ENCODE measurements around the gene EIF3D.

The EIF3D gene, protein sequence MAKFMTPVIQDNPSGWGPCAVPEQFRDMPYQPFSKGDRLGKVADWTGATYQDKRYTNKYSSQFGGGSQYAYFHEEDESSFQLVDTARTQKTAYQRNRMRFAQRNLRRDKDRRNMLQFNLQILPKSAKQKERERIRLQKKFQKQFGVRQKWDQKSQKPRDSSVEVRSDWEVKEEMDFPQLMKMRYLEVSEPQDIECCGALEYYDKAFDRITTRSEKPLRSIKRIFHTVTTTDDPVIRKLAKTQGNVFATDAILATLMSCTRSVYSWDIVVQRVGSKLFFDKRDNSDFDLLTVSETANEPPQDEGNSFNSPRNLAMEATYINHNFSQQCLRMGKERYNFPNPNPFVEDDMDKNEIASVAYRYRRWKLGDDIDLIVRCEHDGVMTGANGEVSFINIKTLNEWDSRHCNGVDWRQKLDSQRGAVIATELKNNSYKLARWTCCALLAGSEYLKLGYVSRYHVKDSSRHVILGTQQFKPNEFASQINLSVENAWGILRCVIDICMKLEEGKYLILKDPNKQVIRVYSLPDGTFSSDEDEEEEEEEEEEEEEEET

DNA sequence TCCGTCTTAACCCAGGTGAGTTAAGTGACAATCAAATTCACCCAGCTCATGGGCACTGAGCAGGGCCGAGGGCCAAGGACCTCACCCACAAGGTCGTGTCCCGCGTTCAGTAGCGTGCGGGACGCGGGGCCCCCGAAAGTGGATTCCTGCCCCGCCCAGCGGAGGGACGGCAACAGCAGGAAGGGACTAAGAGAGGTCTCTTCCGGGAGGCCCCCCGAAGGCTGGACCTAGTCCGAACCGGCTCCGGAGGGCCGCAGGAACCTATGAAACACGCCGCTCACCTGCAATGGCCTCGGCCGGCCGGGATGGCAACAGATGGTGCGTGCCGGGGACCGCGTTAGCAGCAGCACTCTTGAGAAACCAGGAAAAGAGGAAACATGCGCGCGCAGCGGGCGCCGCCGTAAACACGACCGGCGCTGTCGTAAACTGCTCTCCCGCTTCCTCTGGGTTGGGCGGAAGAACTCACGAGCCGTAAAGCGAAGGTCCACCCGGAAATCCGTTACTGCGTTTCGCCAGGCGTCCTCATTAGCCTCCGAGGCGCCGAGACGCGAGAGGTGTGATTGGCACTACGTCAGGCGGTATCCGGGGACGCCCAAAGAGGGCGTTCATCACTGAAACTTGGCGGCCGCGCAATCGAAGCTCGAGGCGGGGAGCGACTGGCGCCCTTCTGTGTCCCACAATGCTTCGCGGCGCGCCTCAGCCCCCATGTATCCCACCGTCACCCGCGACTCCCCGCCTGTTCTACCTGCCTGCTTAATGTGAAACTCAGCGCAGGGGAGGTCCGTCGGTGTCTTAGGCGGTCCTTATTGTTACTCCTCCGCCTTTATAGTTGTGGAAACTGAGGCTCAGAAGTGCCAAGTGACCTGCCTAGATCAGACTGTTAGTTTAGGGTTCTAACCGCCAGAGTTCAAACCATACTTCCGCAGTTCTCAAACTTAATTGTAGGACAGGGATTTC is at the start of gene EIF3D:
TSS of gene EIF3D (minus strand) at position 372 of the 957 bp plus-strand sequence. CDS start 3,045 bp downstream, outside the sequence.
- DNase-seq = peak; percentile 94

DNA sequence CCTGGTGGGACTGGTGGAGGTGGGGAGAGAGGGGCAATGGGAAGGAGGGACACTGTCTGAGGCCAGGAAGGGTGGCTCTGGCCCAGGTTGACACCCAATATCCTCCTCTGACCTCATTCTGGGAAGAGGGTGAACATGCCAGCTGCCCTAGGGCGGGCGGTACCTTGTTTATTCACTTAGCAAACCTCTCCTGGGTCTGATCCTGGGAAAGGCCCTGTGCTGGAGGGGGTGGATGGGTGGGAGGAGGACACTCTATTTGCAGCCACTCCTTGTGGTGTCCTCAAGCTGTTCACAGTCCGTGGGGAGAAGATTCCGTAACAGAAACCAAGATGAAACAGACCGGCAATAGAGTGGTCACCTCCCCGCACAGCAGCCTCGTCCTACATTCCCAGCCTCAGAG is 49.7 kb upstream of the EIF3D start:
- DNase-seq = no peak

DNA sequence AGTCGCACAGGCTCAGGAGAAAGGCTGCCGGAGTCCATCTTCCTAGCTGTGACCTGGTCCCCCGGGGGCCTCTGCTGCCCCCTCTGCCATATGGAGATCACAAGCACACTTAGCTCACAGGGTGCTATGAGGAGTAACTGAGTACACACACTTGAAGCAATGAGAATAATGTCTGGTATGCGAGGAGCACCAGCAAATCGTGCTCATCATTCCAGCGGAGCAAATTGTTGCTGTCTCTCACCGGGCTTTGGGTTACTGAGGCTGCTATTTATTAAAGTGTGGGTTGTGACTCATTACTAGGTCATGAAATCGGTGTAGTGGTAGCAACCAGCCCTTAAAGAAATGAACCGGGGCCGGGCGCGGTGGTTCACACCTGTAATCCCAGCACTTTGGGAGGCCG is 48.1 kb upstream of the EIF3D start:
- no peak for DNase-seq

DNA sequence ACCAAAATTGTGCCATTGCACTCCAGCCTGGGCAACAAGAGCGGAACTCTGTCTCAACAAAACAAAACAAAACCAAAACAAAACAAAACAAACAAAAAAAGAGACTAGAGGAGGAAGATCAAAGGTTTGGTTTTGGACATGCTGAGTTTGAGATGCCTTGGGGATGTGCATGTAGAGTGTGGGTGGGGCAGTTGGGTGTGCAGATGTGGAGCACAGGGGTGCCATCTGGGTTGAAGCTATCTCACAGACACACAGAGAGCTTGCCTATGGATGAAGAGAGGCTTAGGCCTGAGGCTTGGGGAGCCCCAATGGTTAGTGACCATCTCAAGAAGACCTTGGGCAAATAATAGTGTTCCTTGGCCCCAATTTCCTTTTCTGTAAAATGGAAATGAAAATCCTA is 45.8 kb upstream of the EIF3D start:
- no peak for DNase-seq

DNA sequence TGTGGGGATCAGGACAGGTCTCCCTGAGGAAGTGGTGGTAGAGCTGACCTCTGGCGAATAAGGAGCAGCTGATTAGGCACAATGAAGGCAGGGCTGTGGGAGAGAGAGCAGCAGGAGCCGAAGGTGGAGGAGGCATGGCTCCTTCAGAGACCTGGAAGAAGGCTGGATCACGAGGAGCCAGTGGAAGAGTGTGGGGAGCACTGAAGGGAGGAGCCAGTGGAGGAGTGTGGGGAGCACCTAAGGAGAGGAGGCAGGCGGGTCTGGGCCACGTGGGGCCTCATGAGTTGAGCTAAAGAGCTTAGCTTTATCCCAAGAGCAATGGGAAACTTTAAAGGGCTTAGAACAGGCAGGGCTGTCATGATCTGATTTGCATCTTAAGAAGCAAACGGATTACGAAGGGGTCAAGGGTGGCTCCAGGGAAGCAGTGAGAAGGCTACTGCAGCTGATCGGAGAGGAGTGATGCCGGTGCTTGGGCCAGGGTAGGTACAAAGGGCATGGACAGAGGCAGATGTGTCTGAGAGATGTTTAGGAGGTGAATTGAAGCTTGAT is 44.9 kb upstream of the EIF3D start:
- DNase-seq = no peak

DNA sequence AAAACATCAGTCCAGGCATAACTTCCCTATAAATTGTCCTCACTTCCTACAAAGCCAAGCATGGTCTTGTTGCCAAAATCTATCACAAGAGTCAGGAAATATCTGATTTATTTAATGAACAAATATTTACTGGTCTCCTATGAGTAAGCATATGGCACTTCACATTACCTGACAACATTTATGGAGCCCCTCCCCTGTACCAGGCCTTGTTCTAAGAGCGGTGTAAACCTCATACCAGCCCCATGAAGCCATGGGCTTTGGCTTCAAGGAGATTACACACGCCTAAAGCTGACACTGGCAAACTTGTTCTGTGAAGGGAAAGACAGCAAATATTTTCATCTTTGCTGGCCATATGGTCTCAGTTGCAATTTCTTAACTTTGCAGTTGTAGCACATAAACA is 43.0 kb upstream of the EIF3D start:
- DNase-seq = no peak

DNA sequence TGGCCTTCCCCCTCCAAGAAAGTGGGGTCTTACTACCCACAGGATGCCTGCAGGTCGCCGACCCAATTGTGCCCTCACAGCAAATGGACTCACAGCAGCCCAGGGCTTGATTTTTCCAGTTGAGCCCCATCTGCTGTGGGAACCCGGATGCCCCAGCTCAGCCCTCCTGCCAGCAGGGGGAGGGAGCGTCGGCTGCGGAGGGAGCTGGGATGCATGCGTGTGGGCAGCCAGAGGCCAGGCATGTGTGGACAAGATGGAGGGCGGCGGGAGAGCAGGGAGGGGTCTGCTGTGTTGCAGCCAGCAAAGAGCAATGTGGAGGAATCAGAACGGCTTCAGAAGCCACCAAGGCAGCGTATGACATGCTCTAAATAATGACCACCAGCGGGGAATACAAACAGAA is 41.0 kb upstream of the EIF3D start:
- DNase-seq = peak; percentile 20

DNA sequence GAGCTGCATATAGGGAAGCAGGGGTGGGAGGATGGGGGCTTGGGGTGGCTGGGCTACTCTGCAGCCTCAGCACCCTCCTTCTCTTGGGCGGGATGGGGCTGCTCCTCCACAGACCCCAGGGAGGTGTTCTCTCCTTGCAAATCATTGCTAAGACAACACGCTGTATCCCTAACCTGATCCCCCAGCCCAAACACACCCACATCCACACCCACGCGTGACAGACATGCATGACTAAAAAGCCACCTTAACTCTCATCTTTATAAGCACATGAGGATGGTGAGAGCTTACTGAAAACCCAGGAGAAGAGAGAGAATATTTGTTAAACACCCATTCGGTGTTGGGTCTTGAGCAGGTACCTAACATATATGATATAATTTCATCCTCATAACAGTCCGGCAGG is 39.9 kb upstream of the EIF3D start:
- DNase-seq = no peak

DNA sequence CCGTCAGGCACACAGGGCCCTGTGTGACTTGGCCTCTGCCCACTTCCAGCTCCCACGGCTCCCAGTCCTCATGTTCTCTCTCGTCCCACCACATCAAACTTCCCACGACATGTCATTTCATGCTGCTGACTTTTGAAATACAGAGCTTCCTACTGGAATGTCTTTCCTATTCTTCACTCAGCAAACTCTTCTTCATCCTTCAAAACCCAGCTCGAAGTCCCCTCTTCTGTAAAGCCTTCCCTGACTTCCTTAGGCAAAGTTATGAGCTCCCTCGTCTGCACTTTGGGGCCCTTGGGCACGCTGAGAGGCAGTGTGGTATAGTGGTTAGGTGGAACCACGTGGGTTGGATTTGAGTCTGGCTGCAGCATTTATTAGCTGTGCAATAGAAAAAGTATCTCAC is 37.8 kb upstream of the EIF3D start:
- no peak for DNase-seq

DNA sequence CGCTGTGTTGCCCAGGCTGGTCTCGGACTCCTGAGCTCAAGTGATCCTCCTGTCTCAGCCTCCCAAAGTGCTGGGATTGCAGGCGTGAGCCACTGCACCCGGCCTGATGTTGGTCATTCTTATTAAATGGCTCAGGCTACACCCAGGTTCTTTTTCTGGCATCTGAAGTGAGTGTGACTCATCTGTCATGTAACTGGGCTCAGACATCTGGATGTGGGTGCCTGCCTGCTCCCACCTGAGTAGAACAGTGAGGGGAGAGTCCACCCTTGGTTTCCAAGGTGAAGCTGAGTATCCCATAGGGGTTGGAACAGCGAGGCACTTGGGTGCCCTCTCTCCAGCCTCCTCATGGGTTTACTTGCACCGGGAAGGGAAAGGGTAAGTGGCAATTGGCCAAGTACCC is 36.7 kb upstream of the EIF3D start:
- no peak for DNase-seq

DNA sequence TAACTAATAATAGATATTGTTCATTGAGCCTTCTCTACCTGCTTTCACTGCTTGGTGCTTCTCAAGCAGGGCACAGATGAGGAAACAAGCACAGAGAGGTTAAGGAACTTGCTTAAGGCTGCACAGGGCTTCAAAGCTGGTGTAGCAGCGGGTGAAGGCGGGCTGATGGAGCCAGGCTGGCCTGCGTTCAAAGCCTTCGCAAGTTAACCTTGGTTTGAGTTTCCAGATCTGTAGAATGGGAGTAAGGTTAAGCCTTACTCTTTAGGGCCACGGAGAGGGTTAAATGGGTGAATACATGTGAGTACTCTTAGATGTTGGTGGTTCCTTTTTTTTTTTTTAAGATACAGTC is 36.2 kb upstream of the EIF3D start:
- no peak for DNase-seq

DNA sequence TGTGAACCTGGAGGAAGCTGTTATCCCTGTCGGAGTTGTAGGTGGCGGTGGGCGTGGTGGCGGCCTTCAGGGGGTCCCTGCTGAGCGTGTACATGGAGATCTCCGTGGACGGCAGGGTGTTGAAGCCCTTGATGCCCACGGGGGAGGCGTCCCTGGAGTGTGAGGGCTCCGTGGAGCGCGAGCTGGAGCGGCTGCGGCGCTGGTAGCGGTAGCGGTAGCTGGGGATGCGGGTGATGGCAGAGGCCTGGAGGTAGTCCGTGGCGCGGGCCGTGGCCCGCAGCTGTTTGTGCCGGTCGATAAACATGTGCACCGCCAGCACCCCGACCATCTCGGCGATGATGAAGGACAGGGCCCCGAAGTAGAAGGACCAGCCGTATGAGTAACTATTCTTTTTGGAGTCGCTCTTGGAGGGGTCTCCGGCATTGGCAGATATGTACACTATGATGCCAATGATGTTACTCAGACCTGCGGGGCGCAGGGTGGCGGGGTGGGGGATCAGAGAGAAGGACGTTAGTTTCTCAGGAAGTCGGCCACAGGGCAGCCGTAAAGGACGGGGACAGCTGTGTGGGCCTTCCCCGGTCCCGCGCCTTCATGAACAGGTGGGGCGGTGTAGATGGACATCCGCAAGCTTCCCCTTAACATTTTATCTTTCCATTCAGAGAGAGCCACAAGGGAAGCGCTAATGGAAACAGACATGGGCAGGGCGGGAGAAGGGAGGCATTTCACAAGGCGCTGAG is 35.6 kb upstream of the EIF3D start:
- DNase-seq = no peak

DNA sequence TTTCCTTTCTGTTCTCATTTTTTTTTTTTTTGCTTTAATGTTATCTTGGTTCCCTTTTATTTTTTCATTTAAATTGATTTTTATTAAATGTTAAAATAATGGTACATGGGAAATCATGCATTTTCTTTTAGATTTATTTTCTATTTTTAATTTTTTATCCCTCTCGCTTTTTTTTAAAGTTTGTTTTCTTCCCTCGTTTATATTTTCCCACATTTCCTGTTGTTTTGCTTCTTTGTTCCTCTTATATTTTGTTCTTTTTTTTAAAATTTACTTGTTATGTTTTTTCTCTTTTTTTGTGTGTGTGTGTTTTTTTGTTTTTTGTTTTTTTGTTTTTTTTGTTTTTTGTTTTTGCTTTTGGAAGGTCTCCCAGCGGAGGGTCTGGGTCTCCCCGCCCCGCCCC is 34.9 kb upstream of the EIF3D start:
- DNase-seq = no peak

DNA sequence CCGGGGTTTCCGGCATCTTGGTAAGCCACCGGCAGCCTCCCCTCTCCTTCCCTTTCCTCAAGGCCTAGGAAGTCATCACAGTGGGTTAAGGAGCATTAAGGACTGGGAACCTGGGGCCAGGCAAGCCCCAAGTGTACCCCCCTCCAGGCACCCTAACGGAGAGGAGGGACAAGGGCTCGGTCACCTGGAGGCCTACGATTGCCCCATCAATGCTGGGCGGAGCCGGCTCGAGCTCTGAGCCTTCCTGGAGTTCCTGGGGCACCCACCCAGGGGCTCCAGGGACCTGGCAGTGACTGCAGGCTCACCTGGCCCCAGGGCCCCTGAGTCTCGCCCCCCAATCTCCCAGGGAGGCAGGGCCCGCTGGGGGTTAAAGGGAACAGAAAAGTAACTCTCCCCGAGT is 34.5 kb upstream of the EIF3D start:
- DNase-seq = no peak

DNA sequence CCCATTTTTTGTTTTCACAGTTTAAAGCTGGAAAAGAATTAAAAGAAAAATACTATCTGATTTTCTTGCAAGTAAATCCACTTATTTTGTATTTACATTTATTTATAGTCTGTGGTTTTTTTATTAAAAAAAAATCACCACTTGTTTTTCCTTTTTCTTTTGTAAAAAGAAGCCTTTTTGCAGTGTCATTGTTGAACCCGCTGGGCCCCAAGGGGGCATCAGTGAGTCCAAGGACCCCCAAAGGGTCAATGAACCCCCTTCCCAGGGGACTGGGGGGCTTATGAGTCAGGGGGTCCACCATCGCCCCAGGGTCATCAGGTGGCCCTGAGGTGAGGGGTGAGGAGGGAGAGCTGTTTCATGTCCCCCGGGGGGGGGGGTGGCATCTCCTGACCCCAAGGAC is 34.0 kb upstream of the EIF3D start:
- no peak for DNase-seq

DNA sequence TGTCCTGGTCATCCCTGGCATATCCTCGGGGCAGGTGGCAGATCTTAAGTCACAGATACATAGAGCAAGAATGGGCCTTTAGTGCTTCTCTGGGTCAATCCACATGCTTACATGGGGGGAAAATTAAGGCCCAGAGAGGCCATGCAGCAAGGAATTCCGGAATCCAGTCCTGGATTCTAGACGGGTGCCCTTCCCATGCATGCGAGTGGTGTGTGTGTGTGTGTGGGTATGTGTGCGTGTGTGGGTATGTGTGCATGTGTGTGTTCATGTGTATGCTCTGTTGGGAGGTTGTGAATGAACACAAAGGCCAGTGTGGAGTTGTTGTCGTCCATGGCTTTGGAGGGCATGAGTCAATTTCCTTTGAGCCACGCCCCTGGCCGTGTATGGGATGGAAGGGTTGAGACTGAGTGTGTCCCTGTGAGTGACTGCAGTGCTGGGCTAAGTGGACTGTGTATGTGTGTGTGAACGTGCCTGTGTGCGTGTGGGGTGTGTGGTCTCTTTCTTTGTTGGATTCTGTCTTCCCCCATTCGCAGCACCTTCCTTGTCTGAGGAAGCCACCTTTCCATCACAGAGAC is 33.4 kb upstream of the EIF3D start:
- no peak for DNase-seq

DNA sequence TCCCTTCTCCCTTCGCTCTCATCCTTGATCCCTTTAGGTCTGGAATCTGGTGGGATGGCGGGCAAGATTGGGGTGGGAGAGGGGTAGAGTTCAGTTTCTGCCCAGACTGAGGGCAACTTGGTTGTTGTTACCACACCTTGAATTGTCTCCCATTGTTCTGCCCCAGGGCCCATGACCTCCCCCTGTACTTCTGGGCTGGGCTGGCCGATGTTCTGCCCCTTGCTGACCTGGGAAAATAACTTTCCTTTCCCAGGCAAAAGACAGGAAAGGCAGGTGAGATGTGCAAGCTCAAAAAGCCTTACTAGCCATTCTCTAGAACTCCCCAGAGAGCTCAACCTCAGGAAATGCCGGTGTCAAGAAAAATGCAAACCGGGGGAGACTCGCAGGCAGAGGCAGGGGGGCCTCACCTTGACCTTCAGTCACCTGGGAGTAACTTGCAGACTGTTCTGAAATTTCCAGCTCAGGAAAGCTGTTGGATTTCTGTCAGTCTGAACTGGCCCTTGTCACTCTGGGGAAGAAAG is 32.4 kb upstream of the EIF3D start:
- no peak for DNase-seq

DNA sequence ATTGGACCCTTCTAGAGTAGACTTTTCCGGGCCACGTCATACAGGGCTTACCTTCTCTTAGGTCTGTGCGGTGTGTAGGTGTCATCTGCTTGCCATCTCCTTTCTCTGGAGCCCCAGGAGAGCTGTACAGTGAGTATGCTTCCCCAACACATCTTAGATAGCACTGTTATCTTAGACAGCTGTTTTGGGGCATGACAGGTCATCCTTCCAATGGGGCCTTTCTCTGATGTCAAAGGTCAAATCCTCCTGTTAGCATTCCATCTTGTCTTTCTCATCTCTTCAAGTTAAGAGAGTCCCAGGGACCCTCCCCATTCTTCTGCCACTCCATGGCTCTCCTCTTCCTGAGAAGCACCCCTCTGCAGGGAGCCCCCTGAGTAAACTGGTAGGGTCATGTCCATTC is 31.0 kb upstream of the EIF3D start:
- DNase-seq = no peak

DNA sequence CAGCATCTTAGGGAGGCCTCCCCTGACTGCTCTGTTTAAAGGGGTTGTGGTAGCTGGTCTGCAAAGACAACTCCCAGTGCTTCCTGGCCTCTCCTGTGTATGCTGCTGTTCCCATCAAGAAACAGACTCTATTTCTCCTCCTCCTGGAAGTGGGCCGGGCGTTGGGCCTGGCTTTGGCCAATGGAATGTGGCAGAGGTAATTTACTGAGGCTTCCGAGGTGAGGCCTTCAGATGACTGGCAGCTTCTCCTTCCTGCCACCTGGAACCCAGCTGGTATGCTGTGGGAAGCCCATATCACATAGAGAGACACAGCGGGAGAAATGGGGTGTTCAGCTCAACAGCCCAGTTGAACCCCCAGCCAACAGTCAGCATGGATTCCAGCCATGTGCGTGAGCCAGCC is 25.1 kb upstream of the EIF3D start:
- no peak for DNase-seq

DNA sequence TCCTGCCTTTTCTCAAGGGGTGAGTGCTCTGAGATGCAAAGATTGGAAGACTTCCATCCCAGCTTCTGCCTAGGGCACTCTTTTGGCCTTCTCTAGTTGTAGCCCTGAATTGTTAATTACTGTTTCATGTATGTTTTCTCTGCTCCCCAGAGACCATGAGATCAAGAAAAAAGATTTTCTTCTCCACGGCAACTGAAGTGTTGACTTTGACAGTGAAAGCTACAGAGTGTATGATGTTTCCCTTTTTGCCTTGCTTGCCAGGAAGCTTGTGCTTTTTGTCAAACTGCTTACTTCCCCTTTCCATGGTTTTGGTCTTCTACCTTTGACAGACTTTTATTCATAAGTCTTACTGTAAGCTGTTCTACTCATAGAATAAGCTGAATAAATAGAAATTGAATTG is 23.3 kb upstream of the EIF3D start:
- DNase-seq = no peak

DNA sequence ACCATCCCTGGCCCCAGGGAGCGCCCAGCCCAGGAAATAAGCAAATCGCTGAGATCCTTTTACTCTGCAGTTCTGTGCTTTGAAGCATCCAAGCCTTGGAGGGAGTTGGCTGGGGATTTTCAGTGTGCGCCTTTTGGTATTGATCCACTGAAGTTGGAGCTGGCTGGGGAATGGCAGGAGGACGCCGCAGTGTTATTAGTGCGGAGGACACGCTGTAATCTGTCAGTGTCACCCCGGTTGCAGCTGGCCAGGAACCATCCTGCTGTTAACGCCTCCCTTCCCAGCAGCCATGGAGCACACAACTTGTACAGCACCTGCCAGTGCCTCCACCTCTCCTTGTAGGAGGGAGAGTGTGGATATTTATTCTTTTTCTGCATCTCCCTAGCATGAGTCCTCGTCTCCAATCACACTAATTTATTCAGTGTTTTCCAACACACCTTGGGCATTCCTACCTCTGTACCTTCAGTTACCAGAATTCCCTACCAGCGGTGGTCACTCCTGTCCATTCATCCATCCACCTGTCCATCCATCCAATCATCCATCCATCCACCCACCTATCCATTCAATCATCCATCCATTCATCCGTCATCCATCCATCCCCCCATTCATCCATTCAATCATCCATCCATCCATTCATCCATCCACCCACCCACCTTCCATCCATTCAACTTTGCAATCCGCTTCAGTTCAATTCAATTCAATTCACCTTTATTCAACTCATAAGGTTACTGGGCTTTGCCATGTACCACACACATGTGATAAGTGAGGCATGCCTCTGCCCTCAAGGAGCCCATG is 21.9 kb upstream of the EIF3D start:
- DNase-seq = no peak
